H1 (cell line): ENCODE measurements around the gene KMT2E. TPM values are rescaled to one million over a fixed set of nuclear protein-coding genes. Genes with fewer than 3 reads are reported as not detected.

Experiments used
- MAFK ChIP-seq: IDR thresholded peaks from 2 replicates; pipeline ENCODE4 v1.6.1; 2012; ENCODE audit warnings: low read depth, mild to moderate bottlenecking, improper control_type of control experiment, low read length
- polyA plus RNA-seq, 7 experiments: library from polyadenylated mRNA; depleted of rRNA in 3 of 7; stranded (reverse) in 5 of 7; unstranded in 2 of 7; fragments of >200 nt in 5 of 7; fragments of 200-250 nt in 2 of 7; gene quantifications; 1 replicate in 5 of 7; 2 replicates in 1 of 7; 4 replicates in 1 of 7; pipeline versions ENCODE4 v1.2.1 to v1.2.3, GENCODE V29; 2011 to 2013; ENCODE audit warnings: missing spikeins in 2 of 7, mixed read lengths in 2 of 7
- total RNA-seq: library from RNA; stranded (reverse); fragmentation: NEBNext Ultra II Directional; extraction: Animal tissue kit (Norgen Biotek cat#: 25700); gene quantifications from 2 replicates; pipeline ENCODE4 v1.2.1, GENCODE V29; 2021

Gene KMT2E
- total and polyA plus RNA-seq, 2 of the 8 experiments (the other 6 are each of a cell fraction or from before 2014, with no cell fraction given), result 10.9 to 45.0 TPM

- TF ChIP-seq MAFK, result no peak
These were observed 2.2 kb downstream of the KMT2E start (continued) for GRCh38 chr7:105016068-105016708.
